ENCODE results near the gene TYMS.

Gene TYMS

GRCh38 chr18:657311-658000 is at the start of gene TYMS:
Gene TYMS (plus strand): TSS chr18:657653. CDS start chr18:657743, 90 bp downstream.
- no peak for DNase-seq (ENCODE audit: low read depth)

GRCh38 chr18:607930-608329 is 49.5 kb upstream of the TYMS start:
- no peak for DNase-seq (ENCODE audit: low read depth)

- DNase-seq (ENCODE audit: low read depth): no peak
Measured at GRCh38 chr18:610214-610928, 47.1 kb upstream of the TYMS start.

- no peak for DNase-seq (ENCODE audit: low read depth)
Measured at GRCh38 chr18:612156-612555, 45.3 kb upstream of the TYMS start.

- DNase-seq (ENCODE audit: low read depth): no peak
Measured at GRCh38 chr18:614193-614592, 43.3 kb upstream of the TYMS start.

GRCh38 chr18:615092-615521 is 42.3 kb upstream of the TYMS start:
- no peak for DNase-seq (ENCODE audit: low read depth)

- DNase-seq (ENCODE audit: low read depth): no peak
Measured at GRCh38 chr18:615773-616172, 41.7 kb upstream of the TYMS start.

- no peak for DNase-seq (ENCODE audit: low read depth)
Measured at GRCh38 chr18:616380-616995, 41.0 kb upstream of the TYMS start.

- no peak for DNase-seq (ENCODE audit: low read depth)
Measured at GRCh38 chr18:617970-618504, 39.4 kb upstream of the TYMS start.

- DNase-seq (ENCODE audit: low read depth): no peak
Measured at GRCh38 chr18:618618-619017, 38.8 kb upstream of the TYMS start.

GRCh38 chr18:621291-622043 is 36.0 kb upstream of the TYMS start:
- DNase-seq (ENCODE audit: low read depth): no peak

GRCh38 chr18:622289-622688 is 35.2 kb upstream of the TYMS start:
- DNase-seq (ENCODE audit: low read depth): no peak

GRCh38 chr18:623761-624620 is 33.5 kb upstream of the TYMS start:
- peak; percentile 40 for DNase-seq (ENCODE audit: low read depth)

- DNase-seq (ENCODE audit: low read depth): no peak
Measured at GRCh38 chr18:627231-627630, 30.2 kb upstream of the TYMS start.

- no peak for DNase-seq (ENCODE audit: low read depth)
Measured at GRCh38 chr18:629269-630150, 27.9 kb upstream of the TYMS start.

- no peak for DNase-seq (ENCODE audit: low read depth)
Measured at GRCh38 chr18:631560-631959, 25.9 kb upstream of the TYMS start.

GRCh38 chr18:634551-635045 is 22.9 kb upstream of the TYMS start:
- DNase-seq (ENCODE audit: low read depth): no peak

GRCh38 chr18:635171-635570 is 22.3 kb upstream of the TYMS start:
- DNase-seq (ENCODE audit: low read depth): no peak

- DNase-seq (ENCODE audit: low read depth): no peak
Measured at GRCh38 chr18:641224-641623, 16.2 kb upstream of the TYMS start.

- DNase-seq (ENCODE audit: low read depth): no peak
Measured at GRCh38 chr18:644395-645004, 13.0 kb upstream of the TYMS start.

Data from activated gamma-delta T cell treated with anti-CD3 and anti-CD28 coated beads, Interleukin-2, amount 50 U/mL, for 16 hours (primary cell).